ENCODE data around the gene BMS1.
"Not testable (repeated sequence)": the region's sequence is repeated elsewhere in the genome, so short reads cannot be mapped to it uniquely, and the experiment has no call there.

BMS1 gene

GRCh38 chr10:42801135-42801534 lies 18.5 kb downstream of the BMS1 start:
- DNase-seq = no peak

- DNase-seq = no peak
These were observed 20.3 kb downstream of the BMS1 start for GRCh38 chr10:42802876-42803275.

GRCh38 chr10:42809676-42810075 lies 27.1 kb downstream of the BMS1 start:
- DNase-seq = no peak

DNA sequence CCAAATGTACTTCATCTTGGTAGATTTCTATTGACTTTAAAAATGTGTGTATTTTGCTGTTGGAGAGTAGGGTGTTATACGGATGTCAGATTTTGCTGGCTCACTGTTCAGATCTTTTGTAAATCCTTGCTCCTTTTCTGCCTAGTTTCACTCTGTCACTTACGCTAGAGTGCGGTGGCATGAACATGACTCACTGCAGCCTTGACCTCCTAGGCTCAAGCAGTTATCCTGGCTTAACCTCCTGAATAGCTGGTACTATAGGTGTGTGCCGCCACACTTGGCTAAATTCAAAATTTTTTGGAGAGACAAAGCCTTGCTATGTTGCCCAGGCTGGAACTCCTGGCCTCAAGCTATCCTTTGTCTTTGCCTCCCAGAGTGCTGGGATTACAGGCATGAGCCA lies 29.4 kb downstream of the BMS1 start:
- DNase-seq = no peak

GRCh38 chr10:42813989-42814687 lies 31.5 kb downstream of the BMS1 start:
- DNase-seq = not testable (repeated sequence)

DNA sequence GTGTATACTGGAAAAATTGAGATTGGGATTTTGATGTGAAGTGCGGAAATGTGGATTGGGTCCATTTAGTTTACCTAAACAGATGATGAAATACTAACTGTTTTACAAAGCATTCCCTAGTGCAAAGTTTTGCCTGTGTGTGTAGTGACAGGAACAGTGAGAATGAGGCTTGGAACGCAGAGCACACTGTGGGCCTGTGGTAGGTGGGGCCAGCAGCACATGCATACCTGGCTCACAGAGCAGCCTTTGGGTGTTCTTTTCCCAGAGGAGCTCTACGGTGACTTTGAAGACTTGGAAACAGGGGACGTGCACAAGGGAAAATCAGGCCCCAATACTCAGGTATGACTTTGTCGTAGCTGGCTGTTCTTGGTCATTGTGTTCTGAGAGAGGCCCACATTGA lies 33.7 kb downstream of the BMS1 start:
- DNase-seq = not testable (repeated sequence)

GRCh38 chr10:42816912-42817311 lies 34.3 kb downstream of the BMS1 start:
- no peak for DNase-seq

DNA sequence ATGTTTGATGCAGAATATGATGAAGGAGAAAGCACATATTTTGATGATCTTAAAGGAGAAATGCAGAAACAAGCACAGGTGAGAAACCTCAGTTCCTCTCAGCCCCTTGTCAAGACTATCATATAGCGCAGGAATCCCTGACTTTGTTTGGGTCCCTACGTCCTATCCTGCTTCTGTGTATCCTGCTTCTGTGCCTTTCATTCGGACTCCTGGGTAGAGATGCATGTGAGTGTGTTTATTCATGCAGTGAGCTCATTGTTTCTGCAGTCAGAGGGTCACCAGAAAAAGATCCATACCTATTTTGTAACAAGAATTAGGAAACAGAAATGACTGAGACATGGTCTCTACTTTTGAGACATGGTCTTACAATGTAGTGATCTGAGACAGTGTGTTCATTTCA lies 34.8 kb downstream of the BMS1 start:
- not testable (repeated sequence) for DNase-seq

DNA sequence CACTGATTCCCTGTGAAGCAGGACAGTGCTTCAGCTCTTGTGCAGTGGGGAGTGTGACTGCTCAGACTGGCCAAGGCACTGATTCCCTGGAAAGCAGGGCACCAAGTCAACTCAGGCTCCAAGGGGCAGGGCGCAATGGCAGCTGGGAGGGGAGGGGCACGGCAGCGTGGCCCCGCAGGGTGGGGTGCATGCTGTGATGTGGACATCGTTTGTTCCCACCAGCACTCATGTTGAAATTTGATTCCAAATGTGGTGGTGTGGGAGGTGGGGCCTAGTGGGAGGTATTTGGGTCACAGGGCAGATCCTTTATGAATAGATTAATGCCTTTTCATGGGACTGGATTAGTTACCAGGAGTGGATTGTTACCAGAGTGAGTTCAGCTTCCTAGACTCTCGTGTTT lies 44.2 kb downstream of the BMS1 start:
- DNase-seq = not testable (repeated sequence)

DNA sequence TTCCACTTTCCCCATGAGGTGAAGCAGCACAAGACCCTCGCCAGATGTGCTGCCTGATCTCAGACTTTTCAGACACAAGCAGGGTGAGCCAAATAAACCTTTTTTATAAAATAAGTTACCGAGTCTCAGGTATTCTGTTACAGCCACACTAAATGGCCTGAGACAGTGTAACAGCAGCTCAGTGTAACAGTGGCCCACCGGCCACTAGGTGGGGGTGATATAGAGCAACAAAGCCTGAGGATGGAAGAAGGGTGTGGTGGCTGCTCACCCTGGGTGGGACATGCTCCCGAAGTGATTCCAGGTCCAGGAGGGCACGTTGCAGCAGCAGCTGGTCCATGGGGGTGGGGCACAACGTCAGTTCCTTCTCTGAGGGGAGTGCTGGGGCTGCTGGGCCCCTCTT lies 44.6 kb downstream of the BMS1 start:
- DNase-seq = no peak

GRCh38 chr10:42828391-42828790 lies 45.8 kb downstream of the BMS1 start:
- DNase-seq = not testable (repeated sequence)

- no peak for DNase-seq
These were observed 47.6 kb downstream of the BMS1 start for GRCh38 chr10:42830237-42830636.

DNA sequence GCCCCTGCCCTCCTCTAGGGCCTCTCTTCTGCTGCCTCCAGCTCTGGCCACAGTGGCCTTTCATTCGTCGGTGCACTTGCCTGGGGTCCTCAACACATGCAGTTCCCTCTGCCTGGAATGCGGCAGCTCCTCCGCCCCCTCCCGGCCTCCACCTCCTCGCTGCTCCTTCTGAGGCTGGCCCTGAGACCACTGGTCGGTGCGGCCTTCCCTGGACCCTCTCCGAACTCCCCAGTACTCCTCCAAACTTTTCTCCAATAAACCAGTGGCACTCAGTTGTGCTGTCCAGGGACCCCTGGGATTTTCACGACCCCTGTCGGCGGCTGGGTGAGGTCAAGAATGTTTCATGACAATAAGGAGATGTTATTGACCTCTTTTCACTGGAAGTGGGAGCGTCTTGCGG lies 53.5 kb downstream of the BMS1 start:
- no peak for DNase-seq

- DNase-seq = no peak
These were observed 54.3 kb downstream of the BMS1 start for GRCh38 chr10:42836771-42837468.

DNA sequence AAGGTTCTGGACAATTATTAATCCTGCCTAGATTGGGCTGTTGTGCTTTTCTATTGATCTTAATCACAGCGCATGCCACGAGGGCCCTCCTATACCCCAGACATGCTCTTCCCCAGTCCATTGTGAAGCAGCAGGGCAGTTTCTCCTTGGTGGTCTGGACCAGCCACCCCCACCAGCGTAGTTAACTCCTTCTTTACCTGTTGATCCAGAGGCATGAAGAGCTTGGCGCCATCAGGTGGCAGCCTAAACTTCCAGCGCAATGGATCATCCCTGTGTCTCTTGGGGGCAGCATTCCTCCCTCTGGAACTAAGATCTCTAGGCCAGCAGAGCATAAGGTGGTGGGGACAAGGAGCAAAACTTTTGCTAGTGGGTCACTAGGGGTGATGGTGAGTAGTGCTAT lies 62.2 kb downstream of the BMS1 start:
- DNase-seq = not testable (repeated sequence)

- not testable (repeated sequence) for DNase-seq
These were observed 64.7 kb downstream of the BMS1 start for GRCh38 chr10:42847261-42847660.

- DNase-seq = no peak
These were observed 68.3 kb downstream of the BMS1 start for GRCh38 chr10:42850931-42851330.

DNA sequence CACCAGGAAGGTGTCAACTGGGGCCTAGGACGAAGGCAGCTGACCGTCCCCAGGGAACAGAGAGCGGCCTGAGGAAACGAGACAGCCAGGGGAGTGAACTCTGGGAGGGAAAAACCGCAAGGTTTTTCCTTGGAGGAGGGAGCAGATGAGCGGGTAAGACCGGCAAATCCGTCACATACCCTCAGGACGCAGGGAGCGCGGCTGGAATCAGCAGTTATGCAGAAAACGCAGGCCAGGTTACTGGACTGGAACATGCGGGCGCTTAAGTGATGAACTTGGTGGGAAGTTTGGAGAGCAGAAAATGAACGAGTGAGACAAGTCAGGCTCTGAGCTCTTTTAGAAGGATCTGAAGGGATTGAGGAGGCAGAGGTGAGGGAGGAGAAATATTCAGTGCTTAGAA lies 76.7 kb downstream of the BMS1 start:
- no peak for DNase-seq

- DNase-seq = not testable (repeated sequence)
These were observed 77.4 kb downstream of the BMS1 start for GRCh38 chr10:42860016-42860415.

DNA sequence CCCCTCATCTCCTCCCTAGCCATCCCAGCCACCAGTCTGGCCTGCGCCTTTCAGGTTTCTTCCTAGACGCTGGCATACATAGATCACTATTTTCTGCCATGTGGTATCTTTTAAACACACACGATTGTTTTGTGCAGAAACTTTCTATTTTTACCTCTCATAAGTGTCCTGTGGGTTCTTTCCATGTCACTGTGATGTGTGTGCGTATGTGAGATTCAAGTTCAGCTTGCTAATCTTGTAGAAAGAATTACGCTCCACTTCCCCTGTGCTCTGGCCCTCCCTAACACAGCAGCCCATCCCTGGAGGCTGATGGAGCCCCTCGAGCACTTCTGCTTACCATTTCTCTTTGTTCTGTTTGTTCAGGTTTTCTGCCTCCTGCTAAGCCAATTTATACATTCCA lies 80.2 kb downstream of the BMS1 start:
- DNase-seq = not testable (repeated sequence)

- no peak for DNase-seq
These were observed 82.0 kb downstream of the BMS1 start for GRCh38 chr10:42864575-42864974.

GRCh38 chr10:42865716-42866114 lies 83.1 kb downstream of the BMS1 start:
- DNase-seq = no peak

DNA sequence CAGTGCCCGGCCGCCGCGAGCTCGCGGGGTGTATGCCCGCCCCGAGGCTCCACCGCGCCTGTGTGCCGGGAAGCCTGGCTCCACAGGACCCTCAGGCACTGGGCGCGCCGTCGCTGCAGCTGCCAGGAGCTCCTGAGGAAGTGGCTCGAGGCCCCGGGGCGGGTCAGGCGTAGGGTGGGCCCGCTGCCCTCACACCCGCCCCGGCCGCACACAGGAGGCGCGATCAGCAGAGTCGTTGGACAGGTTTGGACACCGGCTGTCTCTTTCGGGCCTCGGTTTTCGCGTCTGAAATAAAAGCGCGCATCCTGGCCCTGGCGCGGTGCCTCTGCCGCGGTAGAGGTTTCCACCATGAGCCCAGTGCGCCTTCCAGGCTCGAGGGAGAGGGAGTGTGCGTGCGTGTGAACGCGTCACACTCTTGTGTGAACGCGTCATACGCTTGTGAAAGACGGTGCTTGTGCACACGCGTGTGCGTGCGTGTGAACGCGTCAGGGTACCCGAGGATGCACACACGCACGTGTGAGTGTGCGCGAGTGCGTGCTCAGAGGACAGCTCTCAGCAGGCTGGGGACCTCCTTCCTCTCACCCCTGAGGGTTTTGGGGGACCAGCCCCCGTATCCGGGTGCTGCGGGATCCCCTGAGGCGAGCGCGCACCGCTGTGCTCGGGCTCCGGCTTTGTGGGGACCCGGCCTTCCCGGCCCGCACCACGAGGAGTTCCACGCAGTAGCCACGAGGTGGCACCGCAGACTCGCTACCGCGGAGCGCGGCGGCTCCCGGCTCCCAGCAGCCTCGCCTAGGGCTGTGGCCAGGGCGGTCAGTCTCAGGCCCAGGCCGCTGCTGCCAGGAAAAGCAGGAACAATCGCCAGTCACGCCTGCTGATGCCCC lies 83.8 kb downstream of the BMS1 start:
- DNase-seq = no peak

- no peak for DNase-seq
These were observed 85.0 kb downstream of the BMS1 start for GRCh38 chr10:42867571-42867970.
